K562 (cell line): Measurements from ENCODE around the gene ATXN7.

Source experiments
- FOXA1 ChIP-seq: fragments of 450-650 bp; IDR thresholded peaks from 2 replicates; pipeline ENCODE4 v1.6.1; 2016; ENCODE audit warnings: mild to moderate bottlenecking, borderline replicate concordance
- GABPA ChIP-seq: fragments of 200-800 bp; sonication (Bioruptor generic); conservative IDR thresholded peaks from 2 replicates; pipeline ENCODE4 v1.6.1; 2016; ENCODE audit warnings: low read depth, missing genetic modification characterization, missing compliant biosample characterization
- NELFE ChIP-seq: IDR thresholded peaks from 2 replicates; pipeline ENCODE4 v1.6.1; 2011; ENCODE audit warnings: mild to moderate bottlenecking; ENCODE audit not compliant: insufficient read depth, insufficient read length
- POLR2A ChIP-seq: fragments of 450-650 bp; conservative IDR thresholded peaks from 2 replicates; pipeline ENCODE4 v1.6.1; 2016
- SETDB1 ChIP-seq: IDR thresholded peaks from one replicate; pipeline ENCODE4 v1.6.1; 2012; ENCODE audit warnings: low read length, control low read depth, inconsistent platforms
- TCF3 ChIP-seq: sonication (generic); formaldehyde crosslinking; IDR thresholded peaks from 2 replicates; pipeline ENCODE4 v1.4.0; 2020; ENCODE audit warnings: mild to moderate bottlenecking, missing genetic modification reagents
- TCF7 ChIP-seq: sonication (generic); IDR thresholded peaks from 2 replicates; pipeline ENCODE4 v1.6.1; 2016; ENCODE audit warnings: antibody characterized with exemption, borderline replicate concordance
- TF ChIP-seq, protein P1 (sequence below): fragments of 250-450 bp; sonication (Bioruptor Pico); IDR thresholded peaks from 2 replicates; pipeline ENCODE4 v1.4.0; 2020; ENCODE audit warnings: mild to moderate bottlenecking, moderate library complexity
- TF ChIP-seq, protein P2 (sequence below), 3 experiments: IDR thresholded peaks in 2 of 3; conservative IDR thresholded peaks in 1 of 3; 2 replicates each; pipeline ENCODE4 v1.5.1; 2011 to 2012; ENCODE audit warnings: low read length in 3 of 3, mild to moderate bottlenecking in 3 of 3, control low read depth in 2 of 3, improper control_type of control experiment in 1 of 3, inconsistent platforms in 1 of 3, low read depth in 1 of 3, mixed read lengths in 1 of 3, moderate library complexity in 1 of 3; ENCODE audit not compliant: insufficient read depth in 2 of 3

DNA sequence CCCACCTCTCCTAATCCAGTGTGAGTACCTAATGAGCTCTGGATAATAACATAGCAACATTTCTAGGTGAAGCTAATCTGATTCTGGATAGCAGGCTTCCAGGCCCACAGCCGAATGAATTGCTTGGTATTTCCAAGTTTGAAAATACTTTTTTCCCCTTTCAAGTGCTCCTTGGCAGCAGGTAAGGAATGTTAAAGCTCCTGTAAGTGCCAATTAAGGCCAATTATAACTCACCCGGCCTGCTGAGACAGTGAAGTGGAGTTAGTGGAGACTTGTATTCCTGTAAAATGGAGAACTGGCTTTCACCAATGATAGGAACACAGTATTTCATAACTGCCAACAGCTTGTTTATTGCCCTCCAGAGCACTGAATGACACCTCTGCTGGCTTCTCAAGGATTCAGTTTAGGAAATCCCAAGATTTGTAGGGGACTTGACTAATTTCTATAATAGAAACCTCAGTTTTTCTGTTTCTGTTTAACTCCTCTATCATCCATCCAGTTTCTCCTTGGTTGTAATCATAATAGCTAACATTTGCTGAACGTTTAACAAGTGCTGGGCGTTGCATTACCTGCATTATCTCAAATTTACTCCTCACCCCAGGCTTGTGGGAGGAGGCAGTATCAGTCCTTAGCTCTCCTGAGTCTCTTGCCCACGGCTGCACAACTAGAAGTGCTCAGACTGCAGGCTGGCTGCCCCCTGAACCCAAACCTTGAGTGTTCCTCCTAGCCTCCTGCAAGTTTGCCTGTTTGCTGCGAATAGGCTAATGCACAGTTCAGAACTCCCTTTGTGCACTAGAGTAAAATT lies 101.2 kb downstream of the ATXN7 start:
- TF ChIP-seq, protein P1, sequence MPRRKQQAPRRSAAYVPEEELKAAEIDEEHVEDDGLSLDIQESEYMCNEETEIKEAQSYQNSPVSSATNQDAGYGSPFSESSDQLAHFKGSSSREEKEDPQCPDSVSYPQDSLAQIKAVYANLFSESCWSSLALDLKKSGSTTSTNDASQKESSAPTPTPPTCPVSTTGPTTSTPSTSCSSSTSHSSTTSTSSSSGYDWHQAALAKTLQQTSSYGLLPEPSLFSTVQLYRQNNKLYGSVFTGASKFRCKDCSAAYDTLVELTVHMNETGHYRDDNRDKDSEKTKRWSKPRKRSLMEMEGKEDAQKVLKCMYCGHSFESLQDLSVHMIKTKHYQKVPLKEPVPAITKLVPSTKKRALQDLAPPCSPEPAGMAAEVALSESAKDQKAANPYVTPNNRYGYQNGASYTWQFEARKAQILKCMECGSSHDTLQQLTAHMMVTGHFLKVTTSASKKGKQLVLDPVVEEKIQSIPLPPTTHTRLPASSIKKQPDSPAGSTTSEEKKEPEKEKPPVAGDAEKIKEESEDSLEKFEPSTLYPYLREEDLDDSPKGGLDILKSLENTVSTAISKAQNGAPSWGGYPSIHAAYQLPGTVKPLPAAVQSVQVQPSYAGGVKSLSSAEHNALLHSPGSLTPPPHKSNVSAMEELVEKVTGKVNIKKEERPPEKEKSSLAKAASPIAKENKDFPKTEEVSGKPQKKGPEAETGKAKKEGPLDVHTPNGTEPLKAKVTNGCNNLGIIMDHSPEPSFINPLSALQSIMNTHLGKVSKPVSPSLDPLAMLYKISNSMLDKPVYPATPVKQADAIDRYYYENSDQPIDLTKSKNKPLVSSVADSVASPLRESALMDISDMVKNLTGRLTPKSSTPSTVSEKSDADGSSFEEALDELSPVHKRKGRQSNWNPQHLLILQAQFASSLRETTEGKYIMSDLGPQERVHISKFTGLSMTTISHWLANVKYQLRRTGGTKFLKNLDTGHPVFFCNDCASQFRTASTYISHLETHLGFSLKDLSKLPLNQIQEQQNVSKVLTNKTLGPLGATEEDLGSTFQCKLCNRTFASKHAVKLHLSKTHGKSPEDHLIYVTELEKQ (CRISPR knock-in tag): no peak
- no peak for TF ChIP-seq FOXA1
- TF ChIP-seq NELFE: no peak
- TF ChIP-seq POLR2A: no peak
- TF ChIP-seq SETDB1: no peak
- TF ChIP-seq TCF3 (CRISPR knock-in tag): no peak
- TF ChIP-seq TCF7: no peak
- TF ChIP-seq GABPA (tag): no peak
- TF ChIP-seq, protein P2, sequence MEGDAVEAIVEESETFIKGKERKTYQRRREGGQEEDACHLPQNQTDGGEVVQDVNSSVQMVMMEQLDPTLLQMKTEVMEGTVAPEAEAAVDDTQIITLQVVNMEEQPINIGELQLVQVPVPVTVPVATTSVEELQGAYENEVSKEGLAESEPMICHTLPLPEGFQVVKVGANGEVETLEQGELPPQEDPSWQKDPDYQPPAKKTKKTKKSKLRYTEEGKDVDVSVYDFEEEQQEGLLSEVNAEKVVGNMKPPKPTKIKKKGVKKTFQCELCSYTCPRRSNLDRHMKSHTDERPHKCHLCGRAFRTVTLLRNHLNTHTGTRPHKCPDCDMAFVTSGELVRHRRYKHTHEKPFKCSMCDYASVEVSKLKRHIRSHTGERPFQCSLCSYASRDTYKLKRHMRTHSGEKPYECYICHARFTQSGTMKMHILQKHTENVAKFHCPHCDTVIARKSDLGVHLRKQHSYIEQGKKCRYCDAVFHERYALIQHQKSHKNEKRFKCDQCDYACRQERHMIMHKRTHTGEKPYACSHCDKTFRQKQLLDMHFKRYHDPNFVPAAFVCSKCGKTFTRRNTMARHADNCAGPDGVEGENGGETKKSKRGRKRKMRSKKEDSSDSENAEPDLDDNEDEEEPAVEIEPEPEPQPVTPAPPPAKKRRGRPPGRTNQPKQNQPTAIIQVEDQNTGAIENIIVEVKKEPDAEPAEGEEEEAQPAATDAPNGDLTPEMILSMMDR (IDR thresholded peaks at IDR 0.05 in 2 of 3, conservative IDR thresholded peaks at IDR 0.05 in 1 of 3; ENCODE audit: insufficient read depth in 2 of 3, low read depth in 1 of 3, low read length in 3 of 3): no peak
